ENCODE data around the gene FYN.

- TF ChIP-seq ZNF580 (tag by site-specific recombination; IDR thresholded peaks at IDR 0.05) (no peak), REST (tag by site-specific recombination; IDR thresholded peaks at IDR 0.05) (peak; percentile 72), CTCF (tag by site-specific recombination; IDR thresholded peaks at IDR 0.05) (no peak), ZNF292 (tag by site-specific recombination; IDR thresholded peaks at IDR 0.05; ENCODE audit: borderline replicate concordance, low read depth) (no peak), SP2 (tag by site-specific recombination; IDR thresholded peaks at IDR 0.05) (no peak), ZBTB26 (tag by site-specific recombination; optimal IDR thresholded peaks at IDR 0.05) (no peak), ZNF274 (IDR thresholded peaks at IDR 0.05; ENCODE audit: low read length) (no peak), ZNF274 (tag by site-specific recombination; IDR thresholded peaks at IDR 0.05; ENCODE audit: borderline replicate concordance) (no peak)
- TF ChIP-seq, protein P1, sequence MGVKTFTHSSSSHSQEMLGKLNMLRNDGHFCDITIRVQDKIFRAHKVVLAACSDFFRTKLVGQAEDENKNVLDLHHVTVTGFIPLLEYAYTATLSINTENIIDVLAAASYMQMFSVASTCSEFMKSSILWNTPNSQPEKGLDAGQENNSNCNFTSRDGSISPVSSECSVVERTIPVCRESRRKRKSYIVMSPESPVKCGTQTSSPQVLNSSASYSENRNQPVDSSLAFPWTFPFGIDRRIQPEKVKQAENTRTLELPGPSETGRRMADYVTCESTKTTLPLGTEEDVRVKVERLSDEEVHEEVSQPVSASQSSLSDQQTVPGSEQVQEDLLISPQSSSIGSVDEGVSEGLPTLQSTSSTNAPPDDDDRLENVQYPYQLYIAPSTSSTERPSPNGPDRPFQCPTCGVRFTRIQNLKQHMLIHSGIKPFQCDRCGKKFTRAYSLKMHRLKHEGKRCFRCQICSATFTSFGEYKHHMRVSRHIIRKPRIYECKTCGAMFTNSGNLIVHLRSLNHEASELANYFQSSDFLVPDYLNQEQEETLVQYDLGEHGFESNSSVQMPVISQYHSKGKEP (tag by site-specific recombination; IDR thresholded peaks at IDR 0.05) = no peak
- TF ChIP-seq, protein P2, sequence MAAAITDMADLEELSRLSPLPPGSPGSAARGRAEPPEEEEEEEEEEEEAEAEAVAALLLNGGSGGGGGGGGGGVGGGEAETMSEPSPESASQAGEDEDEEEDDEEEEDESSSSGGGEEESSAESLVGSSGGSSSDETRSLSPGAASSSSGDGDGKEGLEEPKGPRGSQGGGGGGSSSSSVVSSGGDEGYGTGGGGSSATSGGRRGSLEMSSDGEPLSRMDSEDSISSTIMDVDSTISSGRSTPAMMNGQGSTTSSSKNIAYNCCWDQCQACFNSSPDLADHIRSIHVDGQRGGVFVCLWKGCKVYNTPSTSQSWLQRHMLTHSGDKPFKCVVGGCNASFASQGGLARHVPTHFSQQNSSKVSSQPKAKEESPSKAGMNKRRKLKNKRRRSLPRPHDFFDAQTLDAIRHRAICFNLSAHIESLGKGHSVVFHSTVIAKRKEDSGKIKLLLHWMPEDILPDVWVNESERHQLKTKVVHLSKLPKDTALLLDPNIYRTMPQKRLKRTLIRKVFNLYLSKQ (tag by site-specific recombination; IDR thresholded peaks at IDR 0.05; ENCODE audit: borderline replicate concordance) = no peak
Observed at GRCh38 chr6:111692327-111693164, 180.7 kb downstream of the FYN start.

Measured in HEK293 (cell line).